ENCODE measurements around the gene ARPC2.
"Not testable (repeated sequence)": the region's sequence is repeated elsewhere in the genome, so short reads cannot be mapped to it uniquely, and the experiment has no call there.

The ARPC2 gene

GRCh38 chr2:218271865-218272530 is 55.0 kb downstream of the ARPC2 start:
- DNase-seq, result no peak

- peak; percentile 57 to 76 (median 70) for DNase-seq
These were observed 55.7 kb downstream of the ARPC2 start for GRCh38 chr2:218272531-218273212.

GRCh38 chr2:218273214-218273907 is 56.4 kb downstream of the ARPC2 start:
- not testable (repeated sequence) for DNase-seq

GRCh38 chr2:218273908-218274249 is 56.9 kb downstream of the ARPC2 start:
- DNase-seq, result no peak

GRCh38 chr2:218274586-218274985 is 57.6 kb downstream of the ARPC2 start:
- no peak for DNase-seq

- no peak for DNase-seq
These were observed 58.5 kb downstream of the ARPC2 start for GRCh38 chr2:218275371-218276072.

- DNase-seq, result no peak
These were observed 60.2 kb downstream of the ARPC2 start for GRCh38 chr2:218276986-218277755.

- DNase-seq, result no peak
These were observed 60.9 kb downstream of the ARPC2 start for GRCh38 chr2:218277921-218278320.

GRCh38 chr2:218278531-218279360 is 61.8 kb downstream of the ARPC2 start:
- no peak for DNase-seq

- no peak for DNase-seq
These were observed 63.4 kb downstream of the ARPC2 start for GRCh38 chr2:218280260-218280870.

GRCh38 chr2:218281449-218281848 is 64.5 kb downstream of the ARPC2 start:
- DNase-seq, result no peak

GRCh38 chr2:218282173-218282991 is 65.4 kb downstream of the ARPC2 start:
- DNase-seq, result no peak

- DNase-seq, result peak in 3 of 5 donors; percentile 44 to 80 (median 45)
These were observed 67.3 kb downstream of the ARPC2 start for GRCh38 chr2:218284106-218284811.

GRCh38 chr2:218285604-218286003 is 68.6 kb downstream of the ARPC2 start:
- DNase-seq, result no peak

GRCh38 chr2:218286570-218287459 is 69.8 kb downstream of the ARPC2 start:
- DNase-seq, result peak; percentile 77 to 88 (median 78)

- DNase-seq, result no peak
These were observed 72.8 kb downstream of the ARPC2 start for GRCh38 chr2:218289639-218290315.

All from T-helper 1 cell (primary cell).